NOMO-1 (cell line): ENCODE data around the gene PROCR.
"Not testable (repeated sequence)": the region's sequence is repeated elsewhere in the genome, so short reads cannot be mapped to it uniquely, and the experiment has no call there.

Experiments used
- DNase-seq, 2 experiments: peaks; one replicate each; lab custom pipeline; 2025; ENCODE audit not compliant: unreplicated experiment in 2 of 2; lab: John Stamatoyannopoulos, UW

The PROCR gene

DNA sequence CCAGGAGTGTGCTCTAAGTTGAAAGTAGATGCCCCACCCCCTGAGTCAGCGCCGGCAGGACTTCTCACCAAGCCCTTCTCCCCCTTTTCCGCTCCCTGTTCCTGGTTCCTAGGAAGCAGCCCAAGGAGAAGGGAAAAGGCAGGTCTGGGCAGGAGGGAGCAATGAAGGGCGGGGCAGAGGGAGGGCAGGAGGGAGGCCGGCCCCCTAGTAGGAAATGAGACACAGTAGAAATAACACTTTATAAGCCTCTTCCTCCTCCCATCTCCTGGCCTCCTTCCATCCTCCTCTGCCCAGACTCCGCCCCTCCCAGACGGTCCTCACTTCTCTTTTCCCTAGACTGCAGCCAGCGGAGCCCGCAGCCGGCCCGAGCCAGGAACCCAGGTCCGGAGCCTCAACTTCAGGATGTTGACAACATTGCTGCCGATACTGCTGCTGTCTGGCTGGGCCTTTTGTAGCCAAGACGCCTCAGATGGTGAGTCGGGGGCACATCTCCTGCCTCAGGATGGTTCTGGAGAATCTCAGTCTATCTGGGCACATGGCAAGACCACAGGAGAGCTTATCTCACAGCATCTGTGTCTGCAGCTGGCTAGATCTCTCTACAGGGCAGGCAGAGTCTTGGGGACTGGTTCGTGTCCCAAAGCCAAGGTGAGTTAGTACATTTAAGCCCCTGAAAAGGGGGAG is at the start of gene PROCR:
Gene PROCR, plus strand, starts transcription at position 320 of the 681 bp plus-strand sequence. Its CDS starts 83 bp downstream, at position 403.
- DNase-seq = peak; percentile 81 to 82

DNA sequence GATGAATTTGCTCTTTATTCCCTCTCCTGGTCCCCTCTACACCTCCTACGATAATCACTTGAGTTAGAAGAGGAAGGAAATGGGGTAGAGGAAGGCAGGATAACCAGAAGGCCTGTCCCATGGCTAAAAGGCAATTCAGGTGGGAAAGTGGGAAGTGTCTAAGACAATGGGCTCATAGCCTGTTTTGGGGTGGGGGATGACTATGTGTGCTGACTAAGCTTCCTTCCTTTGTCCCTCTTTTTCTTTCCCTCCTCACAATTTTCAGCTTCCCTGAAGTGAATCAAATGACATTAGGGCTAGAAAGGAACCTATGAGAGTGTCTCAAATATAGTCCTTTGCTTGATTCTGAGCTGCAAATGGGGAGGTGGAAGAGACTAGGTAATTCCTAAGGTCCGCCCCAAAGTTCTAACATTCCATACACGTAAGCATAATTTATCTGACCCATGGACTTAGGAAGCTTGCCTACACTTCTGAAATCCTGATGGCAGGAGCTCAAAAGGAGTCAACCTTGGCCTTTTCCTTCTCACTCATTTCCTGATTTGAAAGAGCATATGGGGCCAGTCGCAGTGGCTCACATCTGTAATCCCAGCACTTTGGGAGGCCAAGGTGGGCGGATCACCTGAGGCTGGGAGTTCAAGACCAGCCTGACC is 49.0 kb upstream of the PROCR start:
- DNase-seq = no peak

DNA sequence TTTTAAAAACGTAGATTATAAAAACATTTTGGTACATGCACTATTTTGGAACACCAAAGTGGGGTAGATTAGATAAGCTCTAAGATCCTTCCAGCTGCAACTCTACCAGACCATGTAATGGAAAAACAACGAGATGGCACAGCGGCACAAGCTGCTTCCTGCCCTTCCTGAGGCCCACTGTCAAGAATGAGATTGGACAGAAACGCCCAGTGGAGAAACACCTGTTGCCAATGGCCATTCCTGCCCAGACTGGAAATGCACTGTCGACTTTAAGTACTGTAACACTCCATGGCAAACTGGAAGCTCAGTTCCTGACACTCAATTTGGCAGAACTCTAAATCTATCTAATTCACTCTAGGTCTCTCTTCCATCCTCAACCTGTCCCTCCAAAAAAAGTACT is 46.1 kb upstream of the PROCR start:
- no peak for DNase-seq

DNA sequence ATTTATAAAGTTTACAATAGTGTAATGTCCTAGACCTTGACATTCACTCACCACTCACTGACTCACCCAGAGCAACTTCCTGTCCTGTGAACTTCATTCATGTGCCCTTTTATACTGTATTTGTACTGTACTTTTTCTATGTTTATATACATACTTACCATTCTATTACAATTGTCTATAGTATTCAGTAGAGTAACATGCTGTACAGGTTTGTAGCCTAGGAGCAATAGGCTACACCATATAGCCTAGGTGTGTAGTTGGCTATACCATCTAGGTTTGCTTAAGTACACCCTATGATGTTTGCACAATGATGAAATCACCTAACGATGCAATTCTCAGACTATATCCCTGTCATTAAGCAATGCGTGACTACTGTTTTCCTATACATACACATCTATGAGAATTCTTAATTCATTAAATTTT is 42.2 kb upstream of the PROCR start:
- DNase-seq = peak in 1 of 2 experiments; percentile 55

DNA sequence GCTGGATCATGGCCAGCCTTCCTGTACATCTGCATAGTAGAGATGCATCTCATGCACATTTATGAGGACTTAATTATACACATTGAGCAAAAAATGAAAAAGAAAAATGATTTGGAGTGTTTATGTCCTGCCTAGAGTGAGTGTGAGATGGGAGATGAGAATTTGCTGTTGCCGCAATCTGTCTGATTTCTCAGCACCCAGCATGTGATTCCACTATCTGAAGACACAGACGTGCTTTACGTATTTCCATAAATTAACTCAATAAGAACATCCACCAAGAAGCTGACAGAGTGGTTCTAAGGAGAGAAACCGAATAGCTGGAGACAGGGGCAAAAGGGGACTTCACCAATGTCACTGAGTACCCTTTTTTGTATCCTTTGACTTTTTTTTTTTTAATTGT is 39.9 kb upstream of the PROCR start:
- no peak for DNase-seq

DNA sequence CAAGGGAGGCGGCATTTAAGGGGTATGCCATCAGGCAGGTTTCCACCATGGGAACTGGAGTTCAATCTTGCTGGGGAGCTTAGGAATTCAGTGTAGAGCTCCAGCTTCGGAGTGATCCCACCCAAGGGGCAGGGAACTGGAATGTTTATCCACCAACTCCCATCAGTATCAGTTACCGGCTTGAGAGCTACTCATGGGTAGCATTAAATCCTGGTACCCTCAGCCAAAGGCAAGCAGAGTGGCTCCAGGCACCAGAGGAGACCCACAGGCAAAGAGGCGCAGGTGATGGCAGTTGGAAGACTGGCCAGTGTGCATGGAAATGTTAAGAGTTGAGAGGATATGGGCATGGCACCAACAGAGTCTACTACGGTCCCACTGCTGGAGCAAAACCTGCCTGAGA is 38.8 kb upstream of the PROCR start:
- DNase-seq = no peak

DNA sequence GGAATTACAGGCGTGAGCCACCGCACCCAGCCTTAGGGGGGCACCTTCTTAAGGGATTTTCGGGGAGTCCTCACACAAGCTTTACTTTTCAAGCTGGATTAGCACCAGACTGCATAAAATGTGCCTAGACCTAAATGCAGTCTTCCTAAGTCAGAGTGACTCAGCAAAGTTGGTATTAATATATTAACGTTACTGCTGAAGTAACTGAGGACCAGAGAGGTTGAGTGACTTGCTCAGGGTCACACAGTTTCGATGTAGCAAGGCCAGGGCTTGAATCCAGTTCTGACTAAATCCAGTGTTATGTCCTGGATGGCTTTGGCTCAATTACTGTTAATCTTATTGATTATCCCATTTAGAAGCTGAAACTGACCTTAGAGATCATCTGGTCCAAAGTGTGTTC is 38.1 kb upstream of the PROCR start:
- DNase-seq = no peak

DNA sequence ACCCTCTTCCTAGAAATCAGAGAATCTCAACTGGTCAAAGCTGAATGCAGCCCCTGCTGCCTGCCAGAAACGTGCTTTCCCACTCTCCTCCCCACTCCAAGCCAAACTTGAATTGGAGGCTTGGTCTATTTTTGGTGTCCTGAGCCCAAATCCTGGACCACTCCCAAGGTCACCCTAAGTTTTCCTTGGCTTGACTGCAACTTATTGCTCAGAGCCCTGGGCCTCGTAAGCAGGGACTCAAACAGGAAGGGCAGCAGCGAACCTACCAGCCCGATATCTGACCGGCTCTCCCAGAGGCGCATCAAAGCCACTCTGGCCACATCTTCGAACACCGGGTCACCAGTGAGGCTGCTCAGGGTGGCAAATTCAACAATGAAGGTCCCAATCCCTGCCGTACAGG is 37.4 kb upstream of the PROCR start:
- DNase-seq = no peak

DNA sequence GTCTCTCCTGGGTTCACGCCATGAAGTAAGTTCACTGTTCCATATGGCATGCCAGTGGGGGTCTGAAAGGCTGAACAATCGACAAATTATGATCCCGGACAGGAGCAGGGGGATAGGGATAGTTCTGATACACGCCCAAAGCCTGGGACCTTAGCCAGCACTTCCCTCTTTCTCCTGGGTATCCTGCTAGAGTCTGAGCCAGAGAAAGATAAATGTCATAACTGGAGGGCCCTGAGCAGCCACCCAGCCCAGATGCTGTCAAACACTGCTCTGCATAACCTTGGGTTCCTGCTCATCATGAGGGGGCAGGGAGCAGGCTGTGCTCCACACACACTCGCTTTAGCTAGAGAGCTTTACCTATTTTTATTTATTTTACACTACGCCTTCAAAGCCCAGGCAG is 37.0 kb upstream of the PROCR start:
- no peak for DNase-seq

DNA sequence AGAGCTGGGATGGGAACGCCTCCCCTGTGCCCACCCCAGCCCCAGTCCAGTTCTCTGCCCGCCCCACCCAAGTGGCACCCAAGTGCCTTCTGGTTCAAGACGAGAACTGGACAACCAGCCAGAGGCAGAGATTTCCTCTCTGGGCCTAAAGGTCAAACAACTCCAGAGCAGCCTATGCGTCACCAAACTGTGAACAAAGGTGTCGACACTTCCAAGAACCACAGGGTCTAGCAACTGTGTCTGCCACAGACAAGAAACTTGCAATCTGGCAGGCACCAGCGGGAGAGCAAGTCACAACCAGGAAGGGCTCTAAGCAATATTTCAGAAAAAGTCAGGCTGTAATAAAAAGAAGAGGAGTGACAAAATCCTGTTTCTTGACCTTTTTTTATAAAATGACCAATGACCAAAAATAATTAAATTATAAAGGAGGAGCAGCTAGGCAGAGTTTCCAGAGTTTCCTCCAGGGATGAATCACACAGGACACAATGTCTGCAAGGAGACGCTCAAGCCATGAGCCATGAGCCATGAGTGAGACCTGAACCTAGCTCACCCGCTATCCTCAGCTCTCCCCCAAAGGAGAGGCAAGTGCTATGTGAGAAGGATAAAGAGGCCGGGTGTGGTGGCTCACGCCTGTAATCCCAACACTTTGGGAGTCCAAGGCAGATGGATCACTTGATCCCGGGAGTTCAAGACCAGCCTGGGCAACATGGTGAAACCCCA is 35.8 kb upstream of the PROCR start:
- DNase-seq = no peak

DNA sequence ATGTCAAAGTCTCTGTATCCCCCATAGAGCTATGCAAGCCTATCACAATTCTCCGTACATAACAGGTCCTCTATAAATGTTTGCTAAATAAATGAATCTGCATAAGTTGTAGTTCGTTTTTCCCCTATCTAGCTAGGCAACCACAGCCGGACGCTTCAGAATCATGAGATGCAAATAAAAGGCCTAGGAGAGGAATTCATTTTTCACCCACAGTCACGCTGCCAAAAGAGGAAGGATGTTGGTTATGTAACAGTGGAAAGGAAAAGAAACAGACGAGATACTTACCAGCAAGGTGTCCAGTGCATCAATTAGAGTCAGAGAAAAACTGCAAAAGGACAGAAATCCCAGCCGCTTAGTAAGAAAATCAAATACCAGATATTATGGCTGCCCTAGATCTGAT is 27.2 kb upstream of the PROCR start:
- DNase-seq = peak; percentile 63 to 89

DNA sequence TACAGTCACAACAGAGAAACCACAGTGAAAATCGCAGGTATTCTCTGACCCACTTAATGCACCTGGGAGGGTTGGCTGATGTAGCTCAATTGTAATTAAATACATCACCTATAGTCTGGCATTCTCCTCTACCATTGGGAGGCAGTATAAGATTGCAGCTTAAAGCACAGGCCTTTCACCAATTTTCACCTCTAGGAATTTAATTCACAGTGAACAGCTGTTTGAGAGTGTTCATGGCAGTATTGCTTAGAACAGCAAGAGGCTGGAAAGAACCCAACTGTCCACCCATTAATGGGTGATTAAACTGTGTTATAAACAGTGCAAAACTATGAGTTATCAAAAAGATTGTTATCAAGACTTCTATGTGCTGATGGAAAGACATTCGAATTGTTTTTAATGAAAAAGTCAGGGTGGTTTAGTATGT is 26.7 kb upstream of the PROCR start:
- DNase-seq = no peak

DNA sequence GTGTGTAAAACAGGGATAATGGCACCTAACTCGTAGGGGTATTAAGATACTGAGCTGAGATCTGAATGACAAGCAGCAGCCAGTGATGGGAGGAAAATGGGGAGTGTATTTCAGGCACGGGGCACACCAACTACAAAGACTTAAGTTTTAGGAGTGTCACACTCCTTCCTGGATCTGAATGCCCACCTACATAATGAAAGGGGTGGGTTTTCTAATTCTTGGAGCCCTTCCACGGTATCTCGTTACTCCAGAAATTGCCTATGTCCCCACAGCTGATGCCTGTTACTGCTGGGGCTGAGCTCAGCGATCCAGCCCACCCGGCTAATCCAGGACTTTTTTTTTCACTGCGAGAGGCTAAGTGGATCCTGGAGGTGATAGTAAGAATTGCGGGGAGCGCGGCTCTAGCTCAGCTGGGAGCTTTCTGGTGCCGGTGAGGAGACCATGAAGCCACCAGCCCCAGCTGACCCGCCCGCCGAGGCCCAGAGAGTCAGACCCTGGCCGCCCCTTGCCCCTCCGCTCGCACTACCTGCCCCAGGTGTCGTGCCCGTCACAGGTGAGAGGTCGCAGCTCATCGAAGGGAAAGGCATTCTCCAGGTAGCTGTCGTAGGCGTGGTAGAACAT is 25.5 kb upstream of the PROCR start:
- DNase-seq = no peak

DNA sequence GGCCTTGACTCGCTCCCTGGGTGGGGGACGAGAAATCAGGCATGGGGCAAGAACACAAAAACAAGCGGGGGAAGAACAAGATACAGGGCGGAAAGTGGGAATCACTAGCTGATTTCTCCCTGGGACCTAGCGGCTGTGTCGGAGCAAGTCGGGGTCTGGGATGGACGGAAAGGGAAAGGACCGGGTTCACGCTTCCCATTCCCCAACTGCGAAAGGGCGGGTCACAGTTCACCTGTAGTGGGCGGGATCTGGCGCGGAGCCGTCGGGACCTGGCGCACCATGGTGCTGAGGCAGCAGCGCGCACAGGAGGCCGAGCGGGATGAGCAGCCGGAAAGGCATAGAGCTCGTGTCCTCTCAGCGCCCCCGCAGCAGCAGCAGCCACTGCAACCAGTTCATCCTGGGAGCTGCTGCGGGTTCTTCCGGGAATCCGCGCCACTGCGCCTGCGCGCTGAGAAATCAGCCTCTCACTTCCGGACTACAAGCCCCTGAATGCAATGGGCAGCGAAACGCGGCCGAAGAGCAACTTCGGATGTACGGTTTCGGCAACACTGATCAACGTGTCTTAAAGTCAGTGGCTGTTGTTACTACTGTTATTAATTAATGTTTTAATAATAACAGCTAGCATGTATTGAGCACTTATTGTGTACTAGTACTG is 24.8 kb upstream of the PROCR start, which contains the start of gene EDEM2:
Gene EDEM2, minus strand, starts transcription at position 417 of the 655 bp plus-strand sequence. Its CDS starts 78 bp downstream, at position 339.
- DNase-seq = peak; percentile 85 to 92

DNA sequence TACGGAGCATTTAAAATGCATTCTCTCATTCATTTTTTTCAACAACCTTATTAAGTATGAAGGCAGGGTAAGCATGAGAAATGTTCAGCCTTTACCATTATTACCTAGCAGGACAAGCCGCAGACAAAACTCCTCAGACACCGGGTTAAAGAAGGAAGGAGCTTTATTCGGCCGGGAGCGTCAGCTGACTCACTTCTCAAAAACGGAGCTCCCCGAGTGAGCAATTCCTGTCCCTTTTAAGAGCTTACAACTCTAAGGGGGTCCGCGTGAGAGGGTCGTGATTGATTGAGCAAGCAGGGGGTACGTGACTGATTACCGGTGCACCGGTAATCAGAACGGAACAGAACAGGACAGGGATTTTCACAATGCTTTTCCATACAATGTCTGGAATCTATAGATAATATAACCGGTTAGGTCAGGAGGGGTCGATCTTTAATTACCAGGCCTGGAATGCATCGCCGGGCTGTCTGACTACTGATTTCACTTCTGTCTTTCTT is 24.2 kb upstream of the PROCR start:
- peak in 1 of 2 experiments; percentile 75 for DNase-seq

DNA sequence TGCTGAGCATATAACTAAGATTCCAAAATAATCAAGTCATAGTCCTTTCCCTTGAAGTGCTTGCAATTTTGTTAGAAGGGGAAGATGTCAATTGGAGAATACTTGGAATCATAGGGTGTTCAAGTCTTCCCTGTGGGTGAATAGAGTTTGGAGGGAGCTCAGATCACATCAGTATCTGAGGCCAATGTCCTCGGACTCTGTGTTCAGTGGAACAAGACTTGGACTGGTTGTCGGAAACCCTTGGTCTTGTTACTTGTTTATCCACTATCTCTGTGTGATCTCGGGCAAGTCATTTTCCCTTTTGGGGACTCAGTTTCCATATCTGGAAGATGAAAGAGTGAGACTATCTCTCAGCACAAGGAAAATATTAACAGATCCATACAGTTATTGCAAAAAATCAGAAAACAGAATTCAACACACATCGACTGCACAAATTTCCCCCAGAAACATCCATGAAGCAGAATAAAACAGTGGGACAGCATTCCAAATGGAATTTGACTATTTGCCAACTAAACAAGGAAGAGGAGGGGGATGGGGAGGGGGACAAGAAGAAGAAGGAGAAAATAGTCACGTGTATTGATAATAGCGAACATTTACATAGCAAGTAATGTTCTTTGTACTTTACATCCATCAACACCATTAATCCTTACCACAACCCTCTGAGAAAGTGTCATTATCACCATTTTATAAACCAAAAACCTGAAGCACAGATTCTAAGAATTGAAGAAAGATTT is 20.9 kb upstream of the PROCR start:
- DNase-seq = no peak

DNA sequence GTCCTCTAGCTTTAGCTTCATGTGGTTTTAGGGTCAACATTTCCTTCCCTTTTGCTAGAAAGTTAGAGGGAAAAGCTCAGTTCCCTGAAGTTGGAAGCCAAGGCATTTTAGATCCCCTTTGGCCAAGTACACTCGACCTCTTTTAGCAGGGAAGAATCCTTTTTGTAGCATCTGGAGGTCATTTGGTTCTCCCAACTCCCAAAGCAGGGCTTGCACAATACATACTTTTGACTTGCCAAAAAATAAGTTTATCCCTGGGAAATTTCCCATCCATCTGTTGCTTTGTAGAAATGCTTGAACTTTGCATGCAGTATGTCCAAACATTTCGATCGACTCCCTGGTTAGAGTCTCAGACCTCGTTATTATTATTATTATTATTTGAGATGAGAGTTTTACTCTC is 20.1 kb upstream of the PROCR start:
- no peak for DNase-seq

DNA sequence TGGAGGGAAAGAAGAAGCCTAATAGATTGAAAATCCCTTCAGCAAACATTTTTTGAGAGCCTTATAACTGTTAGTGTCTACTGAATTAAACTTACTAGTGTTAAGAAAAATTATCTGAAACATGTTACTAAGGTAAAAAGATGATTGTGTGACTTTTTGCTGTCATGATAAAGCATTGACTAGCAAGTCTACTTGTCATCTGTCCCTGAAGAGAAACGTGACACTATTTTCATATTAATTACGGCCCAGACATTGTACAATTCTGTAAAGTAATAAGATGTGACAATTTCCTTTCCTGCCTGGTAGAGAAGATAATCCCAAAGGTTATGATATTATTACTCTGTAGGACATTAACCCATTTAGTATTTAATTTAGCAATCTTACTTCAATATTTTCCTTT is 15.9 kb upstream of the PROCR start:
- no peak for DNase-seq

DNA sequence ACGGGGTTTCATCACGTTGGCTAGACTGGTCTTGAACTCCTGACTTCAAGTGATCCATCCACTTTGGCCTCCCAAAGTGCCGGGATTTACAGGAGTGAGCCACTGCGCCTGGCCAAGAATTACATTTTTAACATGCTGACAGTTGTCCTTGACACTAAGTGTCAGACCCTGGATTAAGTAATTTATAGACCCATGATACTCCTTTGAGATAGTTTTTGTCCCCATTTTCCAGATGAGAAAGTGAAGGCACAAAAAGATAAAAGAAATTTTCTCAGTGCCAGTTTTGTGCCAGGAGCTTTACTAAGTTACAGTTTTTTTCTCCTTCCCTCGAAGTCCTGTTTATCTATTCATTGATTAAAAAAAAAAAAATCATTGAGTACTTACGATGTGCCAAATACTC is 14.9 kb upstream of the PROCR start:
- DNase-seq = no peak

DNA sequence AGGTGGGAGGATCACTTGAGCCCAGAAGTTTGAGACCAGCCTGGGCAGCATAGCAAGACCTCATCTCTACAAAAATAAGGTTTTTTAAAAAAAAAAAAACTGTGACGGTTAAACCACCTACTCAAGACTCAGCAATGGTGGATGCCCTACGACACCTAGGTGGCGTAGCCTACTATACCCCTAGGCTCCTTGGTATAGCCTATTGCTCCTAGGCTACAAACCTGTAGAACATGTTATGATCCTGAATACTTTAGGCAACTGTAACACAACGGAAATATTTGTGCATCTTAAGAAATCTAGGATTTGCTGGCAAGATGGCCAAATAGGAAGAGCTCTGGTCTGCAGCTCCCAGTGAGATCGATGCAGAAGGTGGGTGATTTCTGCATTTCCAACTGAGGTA is 11.5 kb upstream of the PROCR start:
- not testable (repeated sequence) for DNase-seq
